Left ventricle myocardium inferior (tissue), 1 donor: Measurements from ENCODE around the gene MINPP1. TPM values are rescaled to one million over a fixed set of nuclear protein-coding genes. Genes with fewer than 3 reads are reported as not detected.

ENCODE experiments used
- DNase-seq: peaks from one replicate; pipeline ENCODE4 v3.0.0-alpha.2; 2020
- H3K27ac ChIP-seq: fragments of 200-600 bp; replicated peaks from 2 replicates; pipeline ENCODE4 v1.8.0; 2021
- H3K27me3 ChIP-seq: fragments of 200-600 bp; 2 replicates; pipeline ENCODE4 v1.8.0; 2021; ENCODE audit warnings: low read depth
- H3K36me3 ChIP-seq: fragments of 200-600 bp; 2 replicates; pipeline ENCODE4 v1.8.0; 2021
- H3K4me1 ChIP-seq: fragments of 200-600 bp; 2 replicates; pipeline ENCODE4 v1.8.0; 2021
- H3K4me3 ChIP-seq: fragments of 200-600 bp; 2 replicates; pipeline ENCODE4 v1.8.0; 2021; ENCODE audit warnings: mild to moderate bottlenecking, moderate library complexity
- H3K9me3 ChIP-seq: fragments of 200-600 bp; replicated peaks from 2 replicates; pipeline ENCODE4 v1.8.0; 2021
- intact Hi-C: fragments of 100-400 bp; cut with micrococcal nuclease; formaldehyde crosslinking; loops from one replicate; pipeline ENCODE4 v1.11.0; 2022
- total RNA-seq: library from RNA; stranded (reverse); fragmentation: NEBNext Ultra II Directional; extraction: Animal tissue kit (Norgen Biotek cat#: 25700); gene quantifications from one replicate; pipeline ENCODE4 v1.2.1, GENCODE V29; 2021
- TF ChIP-seq, protein P1 (sequence below): fragments of 200-600 bp; IDR thresholded peaks from 2 replicates; pipeline ENCODE4 v1.8.0; 2021; ENCODE audit warnings: antibody characterized with exemption, mild to moderate bottlenecking, borderline replicate concordance
- donor health status: DM: no; HTN: yes; CAD: no; lungs with severe emphysema.

The MINPP1 gene
- total RNA-seq, 1 donor from 2014 or later, result 5.4 TPM

DNA sequence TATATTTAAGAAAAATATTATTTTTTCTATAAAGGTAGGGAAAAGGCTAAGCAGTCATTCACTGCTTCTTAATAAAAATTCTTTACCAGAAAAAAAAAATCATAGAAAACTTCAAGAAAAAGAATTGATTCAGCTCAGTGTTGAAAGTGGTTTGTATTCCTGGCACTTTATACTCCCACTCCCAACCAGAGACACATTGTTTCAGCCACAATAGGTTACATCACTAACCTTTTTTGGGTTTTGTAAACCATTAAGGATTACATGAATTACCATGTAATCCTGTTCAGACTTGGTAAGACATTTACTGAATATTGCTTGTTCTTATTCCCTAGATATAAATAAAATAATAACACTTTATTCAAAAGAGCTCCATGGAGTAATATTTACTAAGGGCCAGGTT is 46.6 kb downstream of the MINPP1 start:
- TF ChIP-seq, protein P1, sequence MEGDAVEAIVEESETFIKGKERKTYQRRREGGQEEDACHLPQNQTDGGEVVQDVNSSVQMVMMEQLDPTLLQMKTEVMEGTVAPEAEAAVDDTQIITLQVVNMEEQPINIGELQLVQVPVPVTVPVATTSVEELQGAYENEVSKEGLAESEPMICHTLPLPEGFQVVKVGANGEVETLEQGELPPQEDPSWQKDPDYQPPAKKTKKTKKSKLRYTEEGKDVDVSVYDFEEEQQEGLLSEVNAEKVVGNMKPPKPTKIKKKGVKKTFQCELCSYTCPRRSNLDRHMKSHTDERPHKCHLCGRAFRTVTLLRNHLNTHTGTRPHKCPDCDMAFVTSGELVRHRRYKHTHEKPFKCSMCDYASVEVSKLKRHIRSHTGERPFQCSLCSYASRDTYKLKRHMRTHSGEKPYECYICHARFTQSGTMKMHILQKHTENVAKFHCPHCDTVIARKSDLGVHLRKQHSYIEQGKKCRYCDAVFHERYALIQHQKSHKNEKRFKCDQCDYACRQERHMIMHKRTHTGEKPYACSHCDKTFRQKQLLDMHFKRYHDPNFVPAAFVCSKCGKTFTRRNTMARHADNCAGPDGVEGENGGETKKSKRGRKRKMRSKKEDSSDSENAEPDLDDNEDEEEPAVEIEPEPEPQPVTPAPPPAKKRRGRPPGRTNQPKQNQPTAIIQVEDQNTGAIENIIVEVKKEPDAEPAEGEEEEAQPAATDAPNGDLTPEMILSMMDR, result no peak
- peaks cover 23% of the 10 kb centered on the region for H3K36me3 ChIP-seq
- H3K4me1 ChIP-seq, result peaks cover 13% of the 10 kb centered on the region
- H3K27ac ChIP-seq, result no peak overlapping the region
- intact Hi-C loops, result no loop called here
- DNase-seq, result no peak
- H3K4me3 ChIP-seq, result no peak overlapping the region
- H3K9me3 ChIP-seq, result no peaks in the 10 kb centered on the region
- H3K27me3 ChIP-seq, result no peaks in the 10 kb centered on the region

DNA sequence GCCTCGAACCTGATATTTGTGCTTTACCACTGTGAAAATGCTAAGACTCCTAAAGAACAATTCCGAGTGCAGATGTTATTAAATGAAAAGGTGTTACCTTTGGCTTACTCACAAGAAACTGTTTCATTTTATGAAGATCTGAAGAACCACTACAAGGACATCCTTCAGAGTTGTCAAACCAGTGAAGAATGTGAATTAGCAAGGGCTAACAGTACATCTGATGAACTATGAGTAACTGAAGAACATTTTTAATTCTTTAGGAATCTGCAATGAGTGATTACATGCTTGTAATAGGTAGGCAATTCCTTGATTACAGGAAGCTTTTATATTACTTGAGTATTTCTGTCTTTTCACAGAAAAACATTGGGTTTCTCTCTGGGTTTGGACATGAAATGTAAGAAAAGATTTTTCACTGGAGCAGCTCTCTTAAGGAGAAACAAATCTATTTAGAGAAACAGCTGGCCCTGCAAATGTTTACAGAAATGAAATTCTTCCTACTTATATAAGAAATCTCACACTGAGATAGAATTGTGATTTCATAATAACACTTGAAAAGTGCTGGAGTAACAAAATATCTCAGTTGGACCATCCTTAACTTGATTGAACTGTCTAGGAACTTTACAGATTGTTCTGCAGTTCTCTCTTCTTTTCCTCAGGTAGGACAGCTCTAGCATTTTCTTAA is 47.7 kb downstream of the MINPP1 start:
- TF ChIP-seq, protein P1, result no peak
- H3K4me1 ChIP-seq, result peaks cover 13% of the 10 kb centered on the region
- no peaks in the 10 kb centered on the region for H3K27me3 ChIP-seq
- peaks cover 17% of the 10 kb centered on the region for H3K36me3 ChIP-seq
- no peak overlapping the region for H3K27ac ChIP-seq
- no peak for DNase-seq
- H3K9me3 ChIP-seq, result no peaks in the 10 kb centered on the region
- intact Hi-C loops, result no loop called here
- H3K4me3 ChIP-seq, result no peak overlapping the region

DNA sequence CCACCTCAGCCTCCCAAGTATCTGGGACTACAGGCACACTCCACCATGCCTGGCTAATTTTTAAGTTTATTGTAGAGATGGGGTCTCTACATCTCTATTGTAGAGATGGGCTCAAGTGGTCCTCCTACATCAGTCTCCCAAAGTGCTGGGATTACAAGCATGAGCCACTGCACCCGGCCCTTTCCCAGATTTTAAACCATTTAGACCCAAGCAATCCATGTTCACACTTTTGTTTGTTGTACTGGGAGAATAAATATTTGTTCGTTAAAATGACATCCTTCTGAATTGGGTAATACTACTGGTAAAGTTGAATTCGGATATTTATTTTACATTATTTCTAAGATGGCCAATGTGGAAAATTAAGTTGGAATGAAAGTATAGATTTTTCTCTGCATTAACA is 52.7 kb downstream of the MINPP1 start:
- TF ChIP-seq, protein P1, result no peak

DNA sequence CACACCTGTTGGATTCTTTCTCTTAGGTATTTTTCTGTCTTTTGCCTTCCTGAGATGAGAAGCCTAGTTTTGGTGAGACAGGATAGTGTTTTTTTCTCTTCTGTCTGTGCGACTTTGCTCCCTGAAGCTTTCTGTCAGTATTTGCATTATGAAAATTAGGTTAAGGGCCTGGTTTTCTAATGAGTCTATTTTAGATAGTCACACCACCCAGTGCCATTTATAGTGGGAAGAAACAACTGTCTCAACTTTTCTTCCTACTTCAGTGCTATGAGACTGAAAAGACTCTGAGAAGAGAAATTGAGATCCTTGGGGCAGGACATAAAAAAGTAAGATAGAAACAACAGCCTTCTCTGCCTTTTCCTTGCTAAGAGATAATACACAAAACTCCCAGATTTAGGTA is 53.6 kb downstream of the MINPP1 start:
- peaks cover 7% of the 10 kb centered on the region for H3K9me3 ChIP-seq
- no peak overlapping the region for H3K27ac ChIP-seq
- TF ChIP-seq, protein P1, result no peak
- DNase-seq, result no peak
- no peaks in the 10 kb centered on the region for H3K27me3 ChIP-seq
- no peaks in the 10 kb centered on the region for H3K4me1 ChIP-seq
- intact Hi-C loops, result no loop called here
- peaks cover 2% of the 10 kb centered on the region for H3K36me3 ChIP-seq
- H3K4me3 ChIP-seq, result no peak overlapping the region

More for the DNA sequence above, 52.7 kb downstream of the MINPP1 start:
- Histone ChIP-seq H3K27ac (no peak overlapping the region), H3K27me3 (no peaks in the 10 kb centered on the region), H3K4me1 (no peaks in the 10 kb centered on the region), H3K9me3 (no peaks in the 10 kb centered on the region), H3K36me3 (peaks cover 11% of the 10 kb centered on the region), H3K4me3 (no peak overlapping the region)
- intact Hi-C loops, result no loop called here
- no peak for DNase-seq

DNA sequence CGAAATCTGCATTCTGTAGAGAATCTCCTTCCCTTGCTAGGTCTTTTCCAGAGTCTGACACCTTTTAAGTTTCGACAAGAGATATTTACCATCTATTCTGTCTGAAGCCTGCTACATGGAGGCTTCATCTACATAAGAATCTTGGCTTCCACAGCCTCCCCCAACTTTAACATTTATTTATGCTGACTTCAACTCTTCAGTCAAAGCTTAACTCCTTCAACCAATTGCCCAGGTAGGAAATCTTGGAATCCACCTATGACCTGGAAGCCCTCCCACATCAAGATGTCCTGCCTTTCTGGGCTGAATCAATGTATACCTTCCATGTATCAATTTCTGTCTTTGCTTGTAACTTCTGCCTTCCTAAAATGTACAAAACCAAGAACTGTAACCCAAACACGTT is 54.7 kb downstream of the MINPP1 start:
- intact Hi-C loops, result no loop called here
- Histone ChIP-seq H3K4me3 (no peak overlapping the region), H3K36me3 (no peaks in the 10 kb centered on the region), H3K4me1 (no peaks in the 10 kb centered on the region), H3K27ac (no peak overlapping the region), H3K9me3 (peaks cover 8% of the 10 kb centered on the region), H3K27me3 (no peaks in the 10 kb centered on the region)
- TF ChIP-seq, protein P1, result no peak
- no peak for DNase-seq
